HG03025 (cell line): ENCODE measurements around the gene NFAT5.

Source experiments
- ATAC-seq: cut with Tn5 transposase; IDR thresholded peaks from one replicate; pipeline ENCODE4 v1.9.1; 2021; ENCODE audit warnings: mild to moderate bottlenecking, moderate library complexity; ENCODE audit not compliant: unreplicated experiment, low FRiP score

NFAT5 gene

GRCh38 chr16:69593751-69594255 lies 28.0 kb downstream of the NFAT5 start:
- no peak for ATAC-seq

- ATAC-seq, result no peak
Measured at GRCh38 chr16:69595127-69596036, 29.6 kb downstream of the NFAT5 start.

- ATAC-seq, result no peak
Measured at GRCh38 chr16:69596801-69597200, 31.0 kb downstream of the NFAT5 start.

GRCh38 chr16:69598045-69598444 lies 32.3 kb downstream of the NFAT5 start:
- no peak for ATAC-seq

- ATAC-seq, result no peak
Measured at GRCh38 chr16:69599731-69600130, 34.0 kb downstream of the NFAT5 start.

GRCh38 chr16:69600202-69600601 lies 34.4 kb downstream of the NFAT5 start:
- no peak for ATAC-seq

- no peak for ATAC-seq
Measured at GRCh38 chr16:69601250-69601649, 35.5 kb downstream of the NFAT5 start.

- no peak for ATAC-seq
Measured at GRCh38 chr16:69606985-69607384, 41.2 kb downstream of the NFAT5 start.

- no peak for ATAC-seq
Measured at GRCh38 chr16:69607674-69608073, 41.9 kb downstream of the NFAT5 start.

GRCh38 chr16:69610356-69610755 lies 44.6 kb downstream of the NFAT5 start:
- ATAC-seq, result no peak

- no peak for ATAC-seq
Measured at GRCh38 chr16:69611103-69611640, 45.4 kb downstream of the NFAT5 start.

GRCh38 chr16:69613378-69614154 lies 47.8 kb downstream of the NFAT5 start:
- ATAC-seq, result no peak

- no peak for ATAC-seq
Measured at GRCh38 chr16:69615528-69615927, 49.8 kb downstream of the NFAT5 start.

GRCh38 chr16:69616082-69616481 lies 50.3 kb downstream of the NFAT5 start:
- no peak for ATAC-seq

GRCh38 chr16:69618307-69618706 lies 52.5 kb downstream of the NFAT5 start:
- no peak for ATAC-seq

- ATAC-seq, result no peak
Measured at GRCh38 chr16:69618721-69619120, 53.0 kb downstream of the NFAT5 start.

- no peak for ATAC-seq
Measured at GRCh38 chr16:69619514-69619913, 53.7 kb downstream of the NFAT5 start.

- ATAC-seq, result no peak
Measured at GRCh38 chr16:69620573-69620972, 54.8 kb downstream of the NFAT5 start.

GRCh38 chr16:69621225-69621624 lies 55.5 kb downstream of the NFAT5 start:
- ATAC-seq, result no peak

GRCh38 chr16:69626256-69626655 lies 60.5 kb downstream of the NFAT5 start:
- ATAC-seq, result no peak

GRCh38 chr16:69632828-69633227 lies 67.1 kb downstream of the NFAT5 start:
- no peak for ATAC-seq
